ENCODE measurements around the gene RBM47. TPM values are rescaled to one million over a fixed set of nuclear protein-coding genes. Genes with fewer than 3 reads are reported as not detected.

RBM47 gene
- total and polyA plus RNA-seq, 2 donors (not counting 1 experiment from before 2014, with no cell fraction given), result 5.6 to 12.9 TPM

GRCh38 chr4:40389986-40390385 is 239.7 kb downstream of the RBM47 start:
- no peaks in the 10 kb centered on the region for H3K9me3 Mint-ChIP-seq (ENCODE audit: insufficient read depth)
- no peaks in the 10 kb centered on the region for H3K27me3 Mint-ChIP-seq
- ATAC-seq (ENCODE audit: low read depth) (no peak), DNase-seq (no peak)
- H3K4me3 Mint-ChIP-seq, result no peak overlapping the region
- H3K27me3 ChIP-seq (replicated peaks in 1 of 4; ENCODE audit: control extremely low read depth in 1 of 4, control insufficient read depth in 3 of 4, insufficient read depth in 4 of 4, low read length in 3 of 4), result no peaks in the 10 kb centered on the region
- CTCF ChIA-PET, result no interaction called here
- no peak for TF ChIP-seq EZH2 (IDR thresholded peaks at IDR 0.05; ENCODE audit: borderline replicate concordance, insufficient read depth, low read depth, low read length, poor library complexity, severe bottlenecking)
- TF ChIP-seq, protein P1, sequence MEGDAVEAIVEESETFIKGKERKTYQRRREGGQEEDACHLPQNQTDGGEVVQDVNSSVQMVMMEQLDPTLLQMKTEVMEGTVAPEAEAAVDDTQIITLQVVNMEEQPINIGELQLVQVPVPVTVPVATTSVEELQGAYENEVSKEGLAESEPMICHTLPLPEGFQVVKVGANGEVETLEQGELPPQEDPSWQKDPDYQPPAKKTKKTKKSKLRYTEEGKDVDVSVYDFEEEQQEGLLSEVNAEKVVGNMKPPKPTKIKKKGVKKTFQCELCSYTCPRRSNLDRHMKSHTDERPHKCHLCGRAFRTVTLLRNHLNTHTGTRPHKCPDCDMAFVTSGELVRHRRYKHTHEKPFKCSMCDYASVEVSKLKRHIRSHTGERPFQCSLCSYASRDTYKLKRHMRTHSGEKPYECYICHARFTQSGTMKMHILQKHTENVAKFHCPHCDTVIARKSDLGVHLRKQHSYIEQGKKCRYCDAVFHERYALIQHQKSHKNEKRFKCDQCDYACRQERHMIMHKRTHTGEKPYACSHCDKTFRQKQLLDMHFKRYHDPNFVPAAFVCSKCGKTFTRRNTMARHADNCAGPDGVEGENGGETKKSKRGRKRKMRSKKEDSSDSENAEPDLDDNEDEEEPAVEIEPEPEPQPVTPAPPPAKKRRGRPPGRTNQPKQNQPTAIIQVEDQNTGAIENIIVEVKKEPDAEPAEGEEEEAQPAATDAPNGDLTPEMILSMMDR (IDR thresholded peaks at IDR 0.05), result no peak
- intact Hi-C loops (cut with micrococcal nuclease), result no loop called here
- H3K9me3 ChIP-seq (ENCODE audit: control extremely low read depth in 1 of 3, control insufficient read depth in 2 of 3, insufficient read depth in 1 of 3, low read length in 2 of 3), result no peaks in the 10 kb centered on the region
- no peaks in the 10 kb centered on the region for H3K36me3 ChIP-seq (replicated peaks in 1 of 2; ENCODE audit: control extremely low read depth in 1 of 2, control insufficient read depth in 1 of 2, extremely low read depth in 1 of 2, insufficient read depth in 2 of 2, low read length in 1 of 2)
- H3K9ac ChIP-seq (ENCODE audit: low read length), result no peak overlapping the region
- H3K79me2 ChIP-seq (ENCODE audit: control insufficient read depth, insufficient read depth, low read length), result no peaks in the 10 kb centered on the region
- H3K27ac Mint-ChIP-seq, result no peak overlapping the region
- 100% methylated on average over 1 of the region's 4 CpGs for WGBS (ENCODE audit: insufficient coverage)
- H3K4me1 ChIP-seq (ENCODE audit: control insufficient read depth in 2 of 2, insufficient read depth in 2 of 2, low read length in 2 of 2), result no peaks in the 10 kb centered on the region
- no peak overlapping the region for H3K4me2 ChIP-seq (replicated peaks; ENCODE audit: low read depth, low read length, poor library complexity, severe bottlenecking)
- H2AFZ ChIP-seq (ENCODE audit: insufficient read depth, low read depth, low read length, poor library complexity, severe bottlenecking), result no peak overlapping the region
- no peak overlapping the region for H3K4me3 ChIP-seq (ENCODE audit: control extremely low read depth in 1 of 5, extremely low read depth in 1 of 5, insufficient read depth in 1 of 5, low read depth in 2 of 5, low read length in 4 of 5)
- POLR2A ChIA-PET, result interaction anchor here (1.0 kb wide), 1 partner anchor 9 kb away, joined by 3 read pairs; no protein-coding TSS in a partner anchor
- H3K4me1 Mint-ChIP-seq, result no peaks in the 10 kb centered on the region
- no peaks in the 10 kb centered on the region for H4K20me1 ChIP-seq (ENCODE audit: control insufficient read depth, insufficient read depth, low read length, poor library complexity, severe bottlenecking)
- no peak overlapping the region for H3K27ac ChIP-seq (ENCODE audit: low read length in 2 of 2)

DNA sequence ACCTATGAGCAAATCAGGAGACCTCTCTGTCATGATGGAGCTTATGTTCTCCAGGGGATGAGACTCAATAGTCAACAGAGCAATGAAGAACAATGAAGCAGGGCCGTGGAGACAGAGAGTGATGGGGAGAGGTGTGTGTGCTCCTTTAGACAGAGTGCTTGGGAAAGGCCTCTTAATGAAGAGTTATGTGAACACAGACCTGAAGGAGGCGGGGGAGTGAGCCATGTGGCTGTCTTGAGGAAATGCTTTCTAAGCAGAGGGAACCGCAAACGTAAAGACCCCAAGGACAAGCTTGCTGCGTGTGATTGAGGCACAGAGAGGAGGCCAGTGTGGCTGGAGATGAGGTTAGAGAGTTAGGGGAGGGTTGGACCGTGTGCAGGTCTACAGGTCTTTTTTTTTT is 241.4 kb downstream of the RBM47 start:
- no peaks in the 10 kb centered on the region for H3K79me2 ChIP-seq (ENCODE audit: control insufficient read depth, insufficient read depth, low read length)
- ATAC-seq (ENCODE audit: low read depth) (no peak), DNase-seq (no peak)
- H2AFZ ChIP-seq (ENCODE audit: insufficient read depth, low read depth, low read length, poor library complexity, severe bottlenecking), result peak overlapping the region; percentile 49
- TF ChIP-seq EZH2 (IDR thresholded peaks at IDR 0.05; ENCODE audit: borderline replicate concordance, insufficient read depth, low read depth, low read length, poor library complexity, severe bottlenecking), result no peak
- TF ChIP-seq, protein P1 (IDR thresholded peaks at IDR 0.05), result no peak
- H3K9ac ChIP-seq (ENCODE audit: low read length), result no peak overlapping the region
- H4K20me1 ChIP-seq (ENCODE audit: control insufficient read depth, insufficient read depth, low read length, poor library complexity, severe bottlenecking), result no peaks in the 10 kb centered on the region
- H3K4me1 ChIP-seq (ENCODE audit: control insufficient read depth in 2 of 2, insufficient read depth in 2 of 2, low read length in 2 of 2), result no peaks in the 10 kb centered on the region
- no peaks in the 10 kb centered on the region for H3K27me3 ChIP-seq (replicated peaks in 1 of 4; ENCODE audit: control extremely low read depth in 1 of 4, control insufficient read depth in 3 of 4, insufficient read depth in 4 of 4, low read length in 3 of 4)
- Mint-ChIP-seq H3K27me3 (no peaks in the 10 kb centered on the region), H3K27ac (no peak overlapping the region), H3K4me3 (no peak overlapping the region), H3K9me3 (ENCODE audit: insufficient read depth) (no peaks in the 10 kb centered on the region), H3K4me1 (no peaks in the 10 kb centered on the region)
- WGBS (ENCODE audit: insufficient coverage), result 41% methylated on average over 3 of the region's 6 CpGs
- H3K4me3 ChIP-seq (ENCODE audit: control extremely low read depth in 1 of 5, extremely low read depth in 1 of 5, insufficient read depth in 1 of 5, low read depth in 2 of 5, low read length in 4 of 5), result no peak overlapping the region
- no peaks in the 10 kb centered on the region for H3K9me3 ChIP-seq (ENCODE audit: control extremely low read depth in 1 of 3, control insufficient read depth in 2 of 3, insufficient read depth in 1 of 3, low read length in 2 of 3)
- H3K27ac ChIP-seq (ENCODE audit: low read length in 2 of 2), result no peak overlapping the region
- no peaks in the 10 kb centered on the region for H3K36me3 ChIP-seq (replicated peaks in 1 of 2; ENCODE audit: control extremely low read depth in 1 of 2, control insufficient read depth in 1 of 2, extremely low read depth in 1 of 2, insufficient read depth in 2 of 2, low read length in 1 of 2)
- intact Hi-C loops (cut with micrococcal nuclease), result no loop called here
- no peak overlapping the region for H3K4me2 ChIP-seq (replicated peaks; ENCODE audit: low read depth, low read length, poor library complexity, severe bottlenecking)
- ChIA-PET CTCF (no interaction called here), POLR2A (no interaction called here)

Data from B cell (primary cell).